Measurements from ENCODE around the gene TEX38. TPM values are rescaled to one million over a fixed set of nuclear protein-coding genes. Genes with fewer than 3 reads are reported as not detected.

The TEX38 gene
- total RNA-seq, 1 experiment from 2014 or later = 0.47 TPM

DNA sequence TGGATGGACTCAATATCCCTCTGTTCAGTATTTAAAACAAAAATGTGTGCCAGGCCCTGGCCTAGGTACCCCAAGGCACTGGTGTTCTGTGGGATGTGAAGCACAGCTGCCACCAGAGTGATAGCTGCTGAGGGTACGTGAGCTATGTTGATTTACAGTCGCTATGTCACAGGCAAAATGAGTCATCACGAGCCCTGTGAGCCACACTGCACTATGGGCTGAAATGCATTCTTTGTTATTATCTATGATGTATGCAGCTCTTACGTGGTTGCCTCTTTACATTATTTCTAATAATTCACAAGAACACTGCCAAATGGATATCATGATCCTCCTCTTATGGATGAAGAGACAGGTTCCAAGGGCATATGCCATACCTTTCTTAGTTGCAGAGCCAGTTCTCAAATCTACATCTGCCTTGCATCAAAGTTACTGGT, 2.1 kb downstream of the TEX38 start (continued):
- TF ChIP-seq, protein P1, sequence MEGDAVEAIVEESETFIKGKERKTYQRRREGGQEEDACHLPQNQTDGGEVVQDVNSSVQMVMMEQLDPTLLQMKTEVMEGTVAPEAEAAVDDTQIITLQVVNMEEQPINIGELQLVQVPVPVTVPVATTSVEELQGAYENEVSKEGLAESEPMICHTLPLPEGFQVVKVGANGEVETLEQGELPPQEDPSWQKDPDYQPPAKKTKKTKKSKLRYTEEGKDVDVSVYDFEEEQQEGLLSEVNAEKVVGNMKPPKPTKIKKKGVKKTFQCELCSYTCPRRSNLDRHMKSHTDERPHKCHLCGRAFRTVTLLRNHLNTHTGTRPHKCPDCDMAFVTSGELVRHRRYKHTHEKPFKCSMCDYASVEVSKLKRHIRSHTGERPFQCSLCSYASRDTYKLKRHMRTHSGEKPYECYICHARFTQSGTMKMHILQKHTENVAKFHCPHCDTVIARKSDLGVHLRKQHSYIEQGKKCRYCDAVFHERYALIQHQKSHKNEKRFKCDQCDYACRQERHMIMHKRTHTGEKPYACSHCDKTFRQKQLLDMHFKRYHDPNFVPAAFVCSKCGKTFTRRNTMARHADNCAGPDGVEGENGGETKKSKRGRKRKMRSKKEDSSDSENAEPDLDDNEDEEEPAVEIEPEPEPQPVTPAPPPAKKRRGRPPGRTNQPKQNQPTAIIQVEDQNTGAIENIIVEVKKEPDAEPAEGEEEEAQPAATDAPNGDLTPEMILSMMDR (IDR thresholded peaks at IDR 0.05 in 2 of 3, conservative IDR thresholded peaks at IDR 0.05 in 1 of 3; ENCODE audit: borderline replicate concordance in 1 of 3, insufficient read depth in 1 of 3, low read depth in 2 of 3, low read length in 2 of 3) = no peak
- TF ChIP-seq SP1 (IDR thresholded peaks at IDR 0.05; ENCODE audit: low read depth) (no peak), TCF7L2 (IDR thresholded peaks at IDR 0.05; ENCODE audit: borderline replicate concordance, extremely low read depth, insufficient read depth, insufficient read length) (no peak), ELF1 (IDR thresholded peaks at IDR 0.05; ENCODE audit: borderline replicate concordance, low read depth) (no peak)

- Histone ChIP-seq H3K4me2 (ENCODE audit: low read length) (no peak overlapping the region), H3K9me2 (ENCODE audit: insufficient read depth) (no peaks in the 10 kb centered on the region), H3K4me1 (ENCODE audit: control insufficient read depth in 1 of 2, insufficient read depth in 2 of 2, low read length in 2 of 2) (no peaks in the 10 kb centered on the region; a peak in 1 of 4 replicates), H3K36me3 (ENCODE audit: control insufficient read depth in 1 of 2, insufficient read depth in 2 of 2, low read length in 2 of 2) (peaks cover 6 to 18% of the 10 kb centered on the region in 2 experiments; a peak in 3 of 4 replicates), H3K9me3 (ENCODE audit: control insufficient read depth in 1 of 2, insufficient read depth in 1 of 2, low read depth in 1 of 2, low read length in 2 of 2) (no peaks in the 10 kb centered on the region), H4K20me1 (ENCODE audit: insufficient read depth) (no peaks in the 10 kb centered on the region), H3K79me2 (ENCODE audit: insufficient read depth, low read length) (no peaks in the 10 kb centered on the region), H3K9ac (ENCODE audit: low read length) (no peak overlapping the region), H3K27me3 (ENCODE audit: insufficient read depth, low read length) (no peaks in the 10 kb centered on the region), H3K27ac (ENCODE audit: low read depth, low read length) (no peak overlapping the region), H2AFZ (ENCODE audit: low read depth, low read length, poor library complexity, severe bottlenecking) (no peak overlapping the region), H3K4me3 (replicated peaks in 1 of 2; ENCODE audit: low read depth in 1 of 2, low read length in 2 of 2) (no peak overlapping the region)
- intact Hi-C loops (cut with micrococcal nuclease) = no loop called here
- ChIA-PET POLR2A (no interaction called here), CTCF (no interaction called here), RAD21 (ENCODE audit: low non-redundant PET in 1 of 2, low total read pairs in 2 of 2, uncharacterized antibody in 2 of 2, unreplicated experiment in 2 of 2) (no interaction called here)
- DNase-seq (ENCODE audit: low read depth, low spot score) (no peak), ATAC-seq (no peak)
- no TSS peak for BruUV-seq (replicated peaks)
- TF ChIP-seq POLR2AphosphoS5 (IDR thresholded peaks at IDR 0.05; ENCODE audit: low read depth, low read length) (no peak), POLR2A (IDR thresholded peaks at IDR 0.05; ENCODE audit: borderline replicate concordance, extremely low read depth, insufficient read depth, insufficient read length) (no peak), CBX3 (IDR thresholded peaks at IDR 0.05; ENCODE audit: low read depth) (no peak), FOSL1 (IDR thresholded peaks at IDR 0.05; ENCODE audit: low read depth) (no peak), ZNF274 (IDR thresholded peaks at IDR 0.05; ENCODE audit: low read depth, low read length) (no peak), SP1 (IDR thresholded peaks at IDR 0.05; ENCODE audit: low read depth) (no peak), YY1 (IDR thresholded peaks at IDR 0.05; ENCODE audit: extremely low read depth, insufficient replicate concordance, low read depth, low read length) (no peak)
- TF ChIP-seq, protein P1 (IDR thresholded peaks at IDR 0.05 in 2 of 3, conservative IDR thresholded peaks at IDR 0.05 in 1 of 3; ENCODE audit: borderline replicate concordance in 1 of 3, insufficient read depth in 1 of 3, low read depth in 2 of 3, low read length in 2 of 3) = no peak
- TF ChIP-seq, protein P2, sequence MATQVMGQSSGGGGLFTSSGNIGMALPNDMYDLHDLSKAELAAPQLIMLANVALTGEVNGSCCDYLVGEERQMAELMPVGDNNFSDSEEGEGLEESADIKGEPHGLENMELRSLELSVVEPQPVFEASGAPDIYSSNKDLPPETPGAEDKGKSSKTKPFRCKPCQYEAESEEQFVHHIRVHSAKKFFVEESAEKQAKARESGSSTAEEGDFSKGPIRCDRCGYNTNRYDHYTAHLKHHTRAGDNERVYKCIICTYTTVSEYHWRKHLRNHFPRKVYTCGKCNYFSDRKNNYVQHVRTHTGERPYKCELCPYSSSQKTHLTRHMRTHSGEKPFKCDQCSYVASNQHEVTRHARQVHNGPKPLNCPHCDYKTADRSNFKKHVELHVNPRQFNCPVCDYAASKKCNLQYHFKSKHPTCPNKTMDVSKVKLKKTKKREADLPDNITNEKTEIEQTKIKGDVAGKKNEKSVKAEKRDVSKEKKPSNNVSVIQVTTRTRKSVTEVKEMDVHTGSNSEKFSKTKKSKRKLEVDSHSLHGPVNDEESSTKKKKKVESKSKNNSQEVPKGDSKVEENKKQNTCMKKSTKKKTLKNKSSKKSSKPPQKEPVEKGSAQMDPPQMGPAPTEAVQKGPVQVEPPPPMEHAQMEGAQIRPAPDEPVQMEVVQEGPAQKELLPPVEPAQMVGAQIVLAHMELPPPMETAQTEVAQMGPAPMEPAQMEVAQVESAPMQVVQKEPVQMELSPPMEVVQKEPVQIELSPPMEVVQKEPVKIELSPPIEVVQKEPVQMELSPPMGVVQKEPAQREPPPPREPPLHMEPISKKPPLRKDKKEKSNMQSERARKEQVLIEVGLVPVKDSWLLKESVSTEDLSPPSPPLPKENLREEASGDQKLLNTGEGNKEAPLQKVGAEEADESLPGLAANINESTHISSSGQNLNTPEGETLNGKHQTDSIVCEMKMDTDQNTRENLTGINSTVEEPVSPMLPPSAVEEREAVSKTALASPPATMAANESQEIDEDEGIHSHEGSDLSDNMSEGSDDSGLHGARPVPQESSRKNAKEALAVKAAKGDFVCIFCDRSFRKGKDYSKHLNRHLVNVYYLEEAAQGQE (IDR thresholded peaks at IDR 0.05; ENCODE audit: low read depth) = no peak
- TF ChIP-seq, protein P3, sequence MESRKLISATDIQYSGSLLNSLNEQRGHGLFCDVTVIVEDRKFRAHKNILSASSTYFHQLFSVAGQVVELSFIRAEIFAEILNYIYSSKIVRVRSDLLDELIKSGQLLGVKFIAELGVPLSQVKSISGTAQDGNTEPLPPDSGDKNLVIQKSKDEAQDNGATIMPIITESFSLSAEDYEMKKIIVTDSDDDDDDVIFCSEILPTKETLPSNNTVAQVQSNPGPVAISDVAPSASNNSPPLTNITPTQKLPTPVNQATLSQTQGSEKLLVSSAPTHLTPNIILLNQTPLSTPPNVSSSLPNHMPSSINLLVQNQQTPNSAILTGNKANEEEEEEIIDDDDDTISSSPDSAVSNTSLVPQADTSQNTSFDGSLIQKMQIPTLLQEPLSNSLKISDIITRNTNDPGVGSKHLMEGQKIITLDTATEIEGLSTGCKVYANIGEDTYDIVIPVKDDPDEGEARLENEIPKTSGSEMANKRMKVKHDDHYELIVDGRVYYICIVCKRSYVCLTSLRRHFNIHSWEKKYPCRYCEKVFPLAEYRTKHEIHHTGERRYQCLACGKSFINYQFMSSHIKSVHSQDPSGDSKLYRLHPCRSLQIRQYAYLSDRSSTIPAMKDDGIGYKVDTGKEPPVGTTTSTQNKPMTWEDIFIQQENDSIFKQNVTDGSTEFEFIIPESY (IDR thresholded peaks at IDR 0.05; ENCODE audit: extremely low read depth, insufficient replicate concordance, low read length) = no peak
Observed at GRCh38 chr1:46675549-46676314, 4.1 kb downstream of the TEX38 start.
